Right atrium auricular region (tissue), 2 donors: ENCODE measurements around the gene PDE2A. TPM values are rescaled to one million over a fixed set of nuclear protein-coding genes. Genes with fewer than 3 reads are reported as not detected.

Experiments used
- DNase-seq: peaks from one replicate; pipeline ENCODE4 v3.0.0-alpha.2; 2019; ENCODE audit warnings: low spot score
- H3K27ac ChIP-seq, 2 donors: fragments of 200-600 bp; sonication (generic); 1 replicate in 1 of 2; 2 replicates in 1 of 2; pipeline ENCODE4 v1.5.1; 2016 to 2019
- H3K27me3 ChIP-seq, 2 donors: fragments of 200-600 bp; sonication (generic); one replicate each; pipeline versions ENCODE4 v1.5.1 to v1.6.0; 2017 to 2019
- H3K36me3 ChIP-seq: fragments of 200-600 bp; sonication (generic); one replicate; pipeline ENCODE4 v1.5.1; 2016
- H3K4me1 ChIP-seq, 2 donors: fragments of 200-600 bp; sonication (generic); one replicate each; pipeline versions ENCODE4 v1.5.1 to v1.6.0; 2017 to 2019
- H3K4me3 ChIP-seq, 2 donors: fragments of 200-600 bp; sonication (generic); 1 replicate in 1 of 2; 2 replicates in 1 of 2; pipeline ENCODE4 v1.5.1; 2017 to 2019; ENCODE audit warnings: mild to moderate bottlenecking in 1 of 2, moderate library complexity in 1 of 2
- H3K9me3 ChIP-seq, 2 donors: fragments of 200-600 bp; sonication (generic); one replicate each; pipeline ENCODE4 v1.5.1; 2019
- CTCF ChIP-seq, 2 donors: fragments of 200-600 bp; sonication (generic); IDR thresholded peaks; one replicate each; pipeline ENCODE4 v1.5.1; 2019; ENCODE audit warnings: antibody characterized with exemption in 2 of 2
- total RNA-seq, 2 donors: library from RNA; depleted of rRNA; stranded (reverse); fragments of >200 nt; gene quantifications; one replicate each; pipeline ENCODE4 v1.1.0, GENCODE V29; 2016

PDE2A gene
- total RNA-seq, 2 donors from 2014 or later = 23.1 to 34.2 TPM

DNA sequence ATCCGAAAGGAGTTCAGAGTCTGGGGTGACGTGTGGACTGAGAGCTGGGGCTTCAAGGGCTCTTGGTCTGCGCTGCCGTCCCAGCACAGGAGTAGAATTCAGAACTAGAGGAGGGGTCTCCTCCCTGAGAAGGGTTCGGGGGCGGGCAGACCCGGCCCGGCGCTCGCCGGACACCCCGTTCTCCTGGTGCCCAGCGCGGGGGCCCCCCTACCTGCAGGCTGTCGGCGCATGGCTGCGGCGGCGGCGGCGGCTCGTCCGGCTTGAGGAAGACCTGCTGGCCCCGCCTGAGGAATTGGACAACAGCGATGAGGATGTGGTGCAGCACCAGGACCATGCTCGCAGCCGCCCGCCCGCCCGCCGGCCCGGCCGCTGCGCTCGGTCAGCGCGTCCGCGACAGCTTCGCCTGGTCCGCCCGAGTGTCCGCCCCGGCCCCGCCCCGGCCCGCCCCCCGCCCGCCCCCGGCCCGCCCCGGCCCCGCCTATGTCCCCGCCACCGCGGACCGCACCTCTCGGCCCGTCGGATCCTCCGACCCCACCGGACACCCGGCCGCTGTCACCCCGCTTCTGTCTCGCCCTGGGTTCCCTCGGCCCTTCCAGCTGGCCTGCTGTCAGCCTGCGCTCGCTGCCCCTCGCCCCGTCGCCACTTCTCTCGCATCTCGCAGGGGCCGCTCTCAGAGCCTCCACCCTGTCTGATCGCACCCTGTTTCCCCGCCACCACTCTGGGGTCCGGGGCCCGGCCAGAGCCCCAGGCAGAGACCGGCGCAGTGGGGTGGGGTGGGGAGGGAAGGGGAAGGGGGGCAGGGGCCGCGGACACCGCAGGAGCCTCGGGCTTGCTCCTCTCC is 32.0 kb downstream of the PDE2A start:
- no peak for DNase-seq
- H3K36me3 ChIP-seq = no peaks in the 10 kb centered on the region
- H3K27me3 ChIP-seq = no peaks in the 10 kb centered on the region
- no peaks in the 10 kb centered on the region for H3K9me3 ChIP-seq
- peaks cover 0 to 37% of the 10 kb centered on the region in 2 donors for H3K4me1 ChIP-seq
- H3K4me3 ChIP-seq = peak overlapping the region; percentile 62 to 68
- peak overlapping the region; percentile 66 to 75 for H3K27ac ChIP-seq
- no peak for TF ChIP-seq CTCF (IDR thresholded peaks at IDR 0.05)

DNA sequence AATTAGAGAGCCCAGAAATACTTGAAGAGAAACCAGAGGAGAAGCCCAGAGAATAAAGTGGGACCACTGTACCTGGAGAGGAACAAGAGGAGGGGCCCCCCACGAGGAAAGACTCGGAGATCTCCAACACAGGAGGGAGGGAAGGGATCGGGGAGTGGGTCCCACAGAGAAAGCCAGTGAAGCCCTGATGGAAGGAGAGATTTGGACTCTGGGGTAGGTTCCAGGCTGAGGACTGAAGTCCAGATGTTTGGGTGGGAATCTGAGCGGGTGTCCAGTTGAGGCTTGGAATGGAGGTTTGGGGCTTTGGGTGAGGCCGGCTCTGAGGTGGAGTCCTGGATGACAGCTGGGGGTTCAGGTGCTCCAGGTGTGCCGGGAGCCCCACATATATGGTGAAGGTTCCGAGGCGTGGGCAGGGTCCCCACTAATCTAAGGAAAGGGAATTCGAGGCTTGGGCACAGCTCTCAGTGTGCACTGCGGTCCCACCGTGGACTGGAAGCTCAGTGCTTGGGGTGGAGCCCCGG is 32.6 kb downstream of the PDE2A start:
- H3K27me3 ChIP-seq = no peaks in the 10 kb centered on the region
- H3K4me1 ChIP-seq = peaks cover 0 to 44% of the 10 kb centered on the region in 2 donors
- peak overlapping the region; percentile 22 to 75 for H3K27ac ChIP-seq
- H3K9me3 ChIP-seq = no peaks in the 10 kb centered on the region
- H3K4me3 ChIP-seq = peak overlapping the region; percentile 62 to 68
- no peaks in the 10 kb centered on the region for H3K36me3 ChIP-seq
- no peak for TF ChIP-seq CTCF (IDR thresholded peaks at IDR 0.05)
- no peak for DNase-seq

- peaks cover 0 to 54% of the 10 kb centered on the region in 2 donors for H3K4me1 ChIP-seq
These were observed 34.5 kb downstream of the PDE2A start for GRCh38 chr11:72639502-72640375.

DNA sequence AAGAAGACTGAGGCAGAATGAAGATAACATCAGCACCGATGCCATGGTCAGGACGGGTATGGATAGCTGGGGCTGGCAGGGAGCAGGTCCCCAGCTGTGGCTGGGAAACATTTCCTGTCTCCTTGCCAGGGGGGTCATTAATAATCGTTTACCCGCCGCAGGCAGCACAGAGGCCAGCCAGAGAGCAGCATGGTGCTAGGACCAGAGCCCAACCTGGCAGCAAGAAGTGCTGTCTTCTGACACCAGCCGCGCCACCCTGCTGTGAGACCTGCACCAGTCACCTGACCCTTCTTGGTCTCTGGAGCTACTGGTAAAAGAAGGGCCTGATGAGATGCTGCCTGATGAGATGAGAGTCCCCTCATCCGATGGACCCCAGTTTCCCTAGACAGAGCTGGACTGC is 36.3 kb downstream of the PDE2A start:
- H3K9me3 ChIP-seq = no peaks in the 10 kb centered on the region
- no peaks in the 10 kb centered on the region for H3K36me3 ChIP-seq
- no peak overlapping the region for H3K4me3 ChIP-seq
- DNase-seq = no peak
- peaks cover 0 to 65% of the 10 kb centered on the region in 2 donors for H3K4me1 ChIP-seq
- no peaks in the 10 kb centered on the region for H3K27me3 ChIP-seq
- TF ChIP-seq CTCF (IDR thresholded peaks at IDR 0.05) = no peak
- peak overlapping the region in 1 of 2 donors; percentile 52 for H3K27ac ChIP-seq

More at GRCh38 chr11:72639502-72640375, 34.5 kb downstream of the PDE2A start:
- Histone ChIP-seq H3K9me3 (no peaks in the 10 kb centered on the region), H3K36me3 (no peaks in the 10 kb centered on the region), H3K27ac (peak overlapping the region; percentile 54 to 75), H3K4me3 (peak overlapping the region; percentile 62 to 68), H3K27me3 (no peaks in the 10 kb centered on the region)
- DNase-seq = no peak
- no peak for TF ChIP-seq CTCF (IDR thresholded peaks at IDR 0.05)

DNA sequence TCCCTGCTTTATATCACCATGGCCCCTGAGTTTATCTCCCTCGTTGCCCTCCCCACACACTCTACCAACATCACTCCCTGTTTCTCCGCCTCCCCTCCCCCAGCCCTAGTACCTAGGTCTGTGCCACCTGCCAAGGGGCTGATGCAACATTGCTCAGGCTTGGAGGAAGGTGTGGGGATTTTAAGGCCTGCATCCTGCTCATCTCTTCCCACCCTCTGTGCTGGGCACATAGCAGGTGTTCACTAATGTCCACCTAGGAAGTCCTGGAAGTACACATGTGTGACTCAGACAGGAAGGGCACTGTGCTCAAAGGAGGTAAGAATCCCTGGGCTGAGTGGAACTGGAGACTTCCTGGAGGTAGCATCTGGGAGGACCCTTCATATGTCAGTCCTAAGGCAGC is 37.0 kb downstream of the PDE2A start:
- H3K27ac ChIP-seq = no peak overlapping the region
- DNase-seq = no peak
- H3K4me1 ChIP-seq = peaks cover 0 to 67% of the 10 kb centered on the region in 2 donors
- H3K27me3 ChIP-seq = no peaks in the 10 kb centered on the region
- H3K36me3 ChIP-seq = no peaks in the 10 kb centered on the region
- no peak overlapping the region for H3K4me3 ChIP-seq
- H3K9me3 ChIP-seq = no peaks in the 10 kb centered on the region
- TF ChIP-seq CTCF (IDR thresholded peaks at IDR 0.05) = no peak
